Hepatocyte (in vitro differentiated cells): ENCODE results near the gene MYRIP.

Experiments
- EZH2 ChIP-seq: fragments of 200-600 bp; sonication (generic); IDR thresholded peaks from 2 replicates; pipeline ENCODE4 v1.6.1; 2016; ENCODE audit warnings: antibody characterized with exemption, mild to moderate bottlenecking, borderline replicate concordance
- EZH2phosphoT487 ChIP-seq: fragments of 200-600 bp; sonication (generic); IDR thresholded peaks from one replicate; pipeline ENCODE4 v1.6.1; 2018; ENCODE audit warnings: antibody characterized with exemption, mild to moderate bottlenecking, low read depth, moderate library complexity; ENCODE audit not compliant: unreplicated experiment, severe bottlenecking
- TF ChIP-seq, protein P1 (sequence below): fragments of 200-600 bp; sonication (generic); IDR thresholded peaks from 2 replicates; pipeline ENCODE4 v1.5.1; 2016; ENCODE audit warnings: antibody characterized with exemption, mild to moderate bottlenecking; ENCODE audit not compliant: poor library complexity

DNA sequence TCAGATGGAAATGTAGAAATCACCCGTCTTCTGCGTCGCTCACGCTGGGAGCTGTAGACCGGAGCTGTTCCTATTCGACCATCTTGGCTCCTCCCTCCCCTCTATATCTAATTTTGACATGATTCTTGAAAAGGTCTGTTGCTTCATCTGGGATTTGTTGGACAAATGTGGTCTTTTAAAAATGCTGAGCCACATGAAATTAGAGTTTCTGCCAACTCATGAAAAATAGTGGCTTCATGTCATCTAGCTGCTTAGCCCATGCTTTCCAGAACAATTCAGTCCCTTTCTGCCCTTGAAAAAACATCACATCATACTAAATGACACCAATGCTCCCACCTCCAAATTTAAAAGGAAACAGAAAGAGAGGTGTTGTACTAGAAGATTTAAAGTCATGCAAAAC lies 351.5 kb downstream of the MYRIP start:
- TF ChIP-seq, protein P1, sequence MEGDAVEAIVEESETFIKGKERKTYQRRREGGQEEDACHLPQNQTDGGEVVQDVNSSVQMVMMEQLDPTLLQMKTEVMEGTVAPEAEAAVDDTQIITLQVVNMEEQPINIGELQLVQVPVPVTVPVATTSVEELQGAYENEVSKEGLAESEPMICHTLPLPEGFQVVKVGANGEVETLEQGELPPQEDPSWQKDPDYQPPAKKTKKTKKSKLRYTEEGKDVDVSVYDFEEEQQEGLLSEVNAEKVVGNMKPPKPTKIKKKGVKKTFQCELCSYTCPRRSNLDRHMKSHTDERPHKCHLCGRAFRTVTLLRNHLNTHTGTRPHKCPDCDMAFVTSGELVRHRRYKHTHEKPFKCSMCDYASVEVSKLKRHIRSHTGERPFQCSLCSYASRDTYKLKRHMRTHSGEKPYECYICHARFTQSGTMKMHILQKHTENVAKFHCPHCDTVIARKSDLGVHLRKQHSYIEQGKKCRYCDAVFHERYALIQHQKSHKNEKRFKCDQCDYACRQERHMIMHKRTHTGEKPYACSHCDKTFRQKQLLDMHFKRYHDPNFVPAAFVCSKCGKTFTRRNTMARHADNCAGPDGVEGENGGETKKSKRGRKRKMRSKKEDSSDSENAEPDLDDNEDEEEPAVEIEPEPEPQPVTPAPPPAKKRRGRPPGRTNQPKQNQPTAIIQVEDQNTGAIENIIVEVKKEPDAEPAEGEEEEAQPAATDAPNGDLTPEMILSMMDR = no peak
- TF ChIP-seq EZH2 (no peak), EZH2phosphoT487 (no peak)
